ENCODE data around the gene TMEM101.

The TMEM101 gene

GRCh38 chr17:44006598-44007345 lies 8.0 kb downstream of the TMEM101 start (continued):
- TF ChIP-seq INSM2 (tag by site-specific recombination; IDR thresholded peaks at IDR 0.05) (no peak), ZNF202 (tag by site-specific recombination; IDR thresholded peaks at IDR 0.05; ENCODE audit: borderline replicate concordance) (no peak), ZNF654 (tag by site-specific recombination; IDR thresholded peaks at IDR 0.05; ENCODE audit: low read depth) (peak; percentile 28; the same call in 1 of the 2 replicates), ZNF404 (tag by site-specific recombination; IDR thresholded peaks at IDR 0.05) (no peak), ZNF514 (tag by site-specific recombination; IDR thresholded peaks at IDR 0.05) (no peak), ZNF623 (tag by site-specific recombination; IDR thresholded peaks at IDR 0.05) (no peak), ZNF707 (tag by site-specific recombination; IDR thresholded peaks at IDR 0.05) (no peak), ZIC2 (tag by site-specific recombination; IDR thresholded peaks at IDR 0.05) (peak; percentile 55; the same call in 1 of the 2 replicates), ZNF692 (tag by site-specific recombination; IDR thresholded peaks at IDR 0.05) (no peak), PRDM10 (tag by site-specific recombination; IDR thresholded peaks at IDR 0.05) (peak; percentile 67), ZNF416 (tag by site-specific recombination; IDR thresholded peaks at IDR 0.05) (no peak), PBX3 (CRISPR knock-in tag; IDR thresholded peaks at IDR 0.05) (no peak), ZNF843 (tag by site-specific recombination; IDR thresholded peaks at IDR 0.05) (no peak), ZNF830 (tag by site-specific recombination; IDR thresholded peaks at IDR 0.05; ENCODE audit: low read depth) (no peak), ZNF585B (tag by site-specific recombination; IDR thresholded peaks at IDR 0.05) (no peak), BCL6B (tag by site-specific recombination; IDR thresholded peaks at IDR 0.05) (no peak), ZNF132 (tag by site-specific recombination; IDR thresholded peaks at IDR 0.05; ENCODE audit: borderline replicate concordance) (no peak), KLF9 (tag by site-specific recombination; IDR thresholded peaks at IDR 0.05; ENCODE audit: low read depth) (peak; percentile 98), HOXC10 (CRISPR knock-in tag; IDR thresholded peaks at IDR 0.05) (no peak), ZBTB1 (tag by site-specific recombination; IDR thresholded peaks at IDR 0.05) (no peak), ZNF302 (tag by site-specific recombination; IDR thresholded peaks at IDR 0.05; ENCODE audit: low read depth) (no peak), REPIN1 (tag by site-specific recombination; IDR thresholded peaks at IDR 0.05; ENCODE audit: low read depth) (no peak), KLF1 (tag by site-specific recombination; IDR thresholded peaks at IDR 0.05) (peak; percentile 77), ZBTB8A (tag by site-specific recombination; IDR thresholded peaks at IDR 0.05) (0 out of 2 replicates have a peak, but pooled peaks have one; percentile 20), ZNF600 (tag by site-specific recombination; IDR thresholded peaks at IDR 0.05) (peak; percentile 81), GFI1B (tag by site-specific recombination; IDR thresholded peaks at IDR 0.05) (peak; percentile 94), ZNF664 (tag by site-specific recombination; IDR thresholded peaks at IDR 0.05) (no peak)
- TF ChIP-seq, protein P1, sequence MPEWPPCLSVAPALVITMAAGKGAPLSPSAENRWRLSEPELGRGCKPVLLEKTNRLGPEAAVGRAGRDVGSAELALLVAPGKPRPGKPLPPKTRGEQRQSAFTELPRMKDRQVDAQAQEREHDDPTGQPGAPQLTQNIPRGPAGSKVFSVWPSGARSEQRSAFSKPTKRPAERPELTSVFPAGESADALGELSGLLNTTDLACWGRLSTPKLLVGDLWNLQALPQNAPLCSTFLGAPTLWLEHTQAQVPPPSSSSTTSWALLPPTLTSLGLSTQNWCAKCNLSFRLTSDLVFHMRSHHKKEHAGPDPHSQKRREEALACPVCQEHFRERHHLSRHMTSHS (tag by site-specific recombination; IDR thresholded peaks at IDR 0.05) = no peak
- TF ChIP-seq, protein P2, sequence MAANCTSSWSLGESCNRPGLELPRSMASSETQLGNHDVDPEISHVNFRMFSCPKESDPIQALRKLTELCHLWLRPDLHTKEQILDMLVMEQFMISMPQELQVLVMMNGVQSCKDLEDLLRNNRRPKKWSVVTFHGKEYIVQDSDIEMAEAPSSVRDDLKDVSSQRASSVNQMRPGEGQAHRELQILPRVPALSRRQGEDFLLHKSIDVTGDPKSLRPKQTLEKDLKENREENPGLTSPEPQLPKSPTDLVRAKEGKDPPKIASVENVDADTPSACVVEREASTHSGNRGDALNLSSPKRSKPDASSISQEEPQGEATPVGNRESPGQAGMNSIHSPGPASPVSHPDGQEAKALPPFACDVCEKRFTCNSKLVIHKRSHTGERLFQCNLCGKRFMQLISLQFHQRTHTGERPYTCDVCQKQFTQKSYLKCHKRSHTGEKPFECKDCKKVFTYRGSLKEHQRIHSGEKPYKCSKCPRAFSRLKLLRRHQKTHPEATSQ (tag by site-specific recombination; IDR thresholded peaks at IDR 0.05) = no peak
